MV-4-11 (cell line): ENCODE data around the gene STMN1.

Source experiments
- DNase-seq: peaks from one replicate; lab custom pipeline; 2025; lab: John Stamatoyannopoulos, UW

Gene STMN1

GRCh38 chr1:25922056-25922970 lies 16.1 kb upstream of the STMN1 start:
- peak; percentile 66 for DNase-seq

DNA sequence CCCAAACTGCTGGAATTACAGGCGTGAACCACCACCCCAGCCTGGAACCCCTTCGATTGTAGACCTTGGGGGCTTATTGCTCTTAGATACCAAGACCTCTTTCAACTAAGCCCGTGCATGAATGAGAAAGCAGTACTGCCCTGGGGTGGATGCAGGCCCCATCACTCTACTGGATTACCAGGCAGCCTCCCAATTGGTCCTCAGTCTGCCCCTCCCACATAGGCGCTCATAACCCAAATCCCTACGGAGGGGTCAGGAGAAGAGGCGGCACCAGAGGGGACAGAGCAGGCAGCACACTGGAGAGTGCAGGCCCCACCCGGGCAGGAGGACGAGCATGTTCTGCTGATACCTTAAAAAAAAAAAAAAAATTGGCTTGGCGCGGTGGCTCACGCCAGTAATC lies 12.4 kb upstream of the STMN1 start:
- DNase-seq, result no peak

GRCh38 chr1:25917996-25918395 lies 11.8 kb upstream of the STMN1 start:
- no peak for DNase-seq

GRCh38 chr1:25916460-25916859 lies 10.2 kb upstream of the STMN1 start:
- DNase-seq, result no peak

DNA sequence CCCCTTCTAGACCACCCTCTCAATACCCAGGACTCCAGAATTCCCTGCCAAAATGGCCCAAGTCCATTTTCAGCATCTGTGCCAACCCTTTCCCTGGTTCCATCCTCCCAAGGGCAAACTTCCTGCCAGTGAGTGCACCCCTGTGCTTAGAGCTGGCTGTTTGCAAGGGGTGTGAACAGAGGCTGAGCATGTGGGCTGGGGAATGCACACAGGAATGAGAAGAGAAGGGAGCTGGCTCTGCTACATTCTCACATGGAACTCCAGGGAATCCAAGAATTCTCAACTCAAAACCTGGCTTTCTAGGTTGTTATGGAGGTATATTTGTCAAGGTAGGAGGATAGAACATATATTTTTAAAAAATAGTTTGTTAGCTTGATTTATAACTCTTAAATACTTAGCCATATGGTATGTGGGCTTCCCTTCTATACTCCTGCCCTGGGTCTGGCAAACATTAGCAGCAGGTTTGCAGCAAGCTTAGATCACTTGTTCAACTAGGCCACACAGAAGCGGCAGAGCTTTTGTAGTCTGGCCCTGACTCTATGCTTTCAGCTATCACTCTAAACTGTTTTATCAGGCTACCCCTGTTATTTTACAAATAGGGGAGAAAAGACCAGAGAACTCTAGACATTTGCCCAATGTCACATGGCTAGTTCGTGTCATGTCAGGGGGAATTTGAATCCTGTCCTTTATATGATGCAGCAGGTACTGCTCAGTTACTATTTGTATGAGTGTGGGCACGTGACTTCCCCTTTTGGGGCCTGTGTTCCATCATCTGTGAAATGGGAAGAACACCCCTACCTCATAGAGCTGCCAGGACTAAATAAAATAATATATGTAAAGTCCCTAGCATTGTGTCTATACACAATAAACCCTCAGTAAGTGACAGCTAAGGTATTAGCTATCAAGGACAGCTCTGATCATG lies 8.1 kb upstream of the STMN1 start:
- no peak for DNase-seq

GRCh38 chr1:25913206-25913605 lies 7.0 kb upstream of the STMN1 start:
- no peak for DNase-seq

DNA sequence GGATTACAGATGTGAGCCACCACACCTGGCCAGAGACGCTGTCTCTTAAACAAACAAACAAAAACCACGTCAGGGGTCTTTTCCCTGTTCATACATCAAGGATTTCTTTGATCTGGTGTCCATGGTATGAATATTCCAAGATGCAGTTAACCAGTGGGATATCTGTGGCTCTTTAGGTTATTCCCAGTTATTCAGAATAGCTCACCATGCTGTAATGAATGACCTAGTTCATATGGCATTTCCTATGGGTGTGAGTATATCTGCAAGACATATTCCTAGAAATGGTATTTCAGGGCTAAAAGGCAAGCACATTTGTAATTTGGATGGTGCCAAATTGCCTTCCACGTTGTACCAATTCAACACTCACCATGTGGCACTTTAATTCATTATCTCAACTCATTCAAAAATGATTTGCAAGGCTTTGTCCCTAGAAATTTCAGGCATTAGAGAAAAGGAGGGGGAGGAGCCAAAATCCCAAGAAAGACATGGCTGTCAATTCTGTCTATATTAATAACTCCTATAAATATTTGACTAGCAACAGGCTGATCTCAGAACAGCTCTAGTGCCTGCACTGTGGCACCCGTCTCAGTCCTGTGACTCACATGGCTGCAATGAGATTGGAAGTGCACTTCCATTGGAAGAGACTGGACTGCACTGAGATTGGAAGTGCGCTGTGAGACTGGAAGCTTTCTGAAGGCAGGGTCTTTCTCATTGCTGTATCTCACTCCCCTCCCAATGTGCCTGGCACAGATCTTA lies 6.0 kb upstream of the STMN1 start:
- DNase-seq, result no peak

GRCh38 chr1:25911162-25911561 lies 4.9 kb upstream of the STMN1 start:
- DNase-seq, result no peak

DNA sequence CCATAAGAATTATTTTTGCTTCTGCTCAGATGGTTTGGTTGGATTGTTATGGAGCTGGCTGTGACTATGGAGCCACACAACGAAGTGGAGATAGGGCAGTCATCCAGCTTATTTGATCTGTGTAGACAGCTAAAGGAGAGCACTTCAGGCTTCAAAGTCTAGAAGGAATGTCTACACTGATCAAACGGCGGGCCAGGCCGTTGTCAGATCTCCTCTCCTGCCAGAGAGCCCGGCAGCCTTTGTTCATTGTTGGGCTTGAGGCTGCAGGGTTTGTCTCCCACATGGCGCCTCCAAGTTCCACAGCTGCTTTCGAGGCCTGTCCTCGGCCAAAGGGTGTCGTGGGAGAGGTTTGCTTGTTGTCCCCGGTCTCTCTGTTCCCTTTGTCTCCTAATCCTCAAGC lies 2.8 kb upstream of the STMN1 start:
- no peak for DNase-seq

GRCh38 chr1:25908161-25908560 lies 1.9 kb upstream of the STMN1 start:
- DNase-seq, result no peak

GRCh38 chr1:25907601-25908000 lies 1.4 kb upstream of the STMN1 start:
- DNase-seq, result no peak

- no peak for DNase-seq
Observed at GRCh38 chr1:25906644-25907300, 553 bp upstream of the STMN1 start.

DNA sequence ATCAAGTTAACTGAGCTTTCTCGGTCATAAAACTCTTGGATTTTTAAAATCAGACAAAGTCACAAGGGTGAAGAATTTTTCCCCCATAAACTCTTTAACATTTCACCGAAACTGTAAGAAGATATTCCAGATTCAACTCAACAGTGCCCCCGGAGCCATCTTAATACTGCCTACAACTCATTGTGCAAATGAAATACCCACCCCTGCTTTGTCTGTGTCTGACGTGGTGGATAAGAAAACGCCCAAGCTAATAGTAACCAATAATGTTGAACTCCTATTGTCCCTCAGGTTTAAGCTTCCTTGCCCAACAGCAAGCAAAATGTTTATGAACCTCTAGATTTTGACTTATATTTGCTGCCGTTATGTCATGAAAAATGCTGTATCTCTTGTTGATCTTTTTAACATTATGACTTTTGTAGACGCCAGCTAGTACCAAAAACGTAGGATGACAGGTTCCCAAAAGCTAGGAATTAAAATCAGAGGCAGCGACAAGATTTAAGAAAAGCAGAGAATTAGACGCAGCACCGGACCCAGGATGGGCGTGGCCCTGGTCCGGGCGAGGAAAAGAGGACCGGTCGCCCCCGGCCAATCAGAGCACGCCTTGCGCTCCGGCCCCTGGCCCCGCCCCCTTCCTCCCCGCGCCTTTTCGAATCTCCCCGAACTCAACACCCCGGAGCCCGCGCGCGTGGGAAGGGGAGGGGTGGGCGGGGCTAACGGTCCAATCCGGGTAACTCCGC lies 1.1 kb downstream of the STMN1 start:
- peak; percentile 88 for DNase-seq

DNA sequence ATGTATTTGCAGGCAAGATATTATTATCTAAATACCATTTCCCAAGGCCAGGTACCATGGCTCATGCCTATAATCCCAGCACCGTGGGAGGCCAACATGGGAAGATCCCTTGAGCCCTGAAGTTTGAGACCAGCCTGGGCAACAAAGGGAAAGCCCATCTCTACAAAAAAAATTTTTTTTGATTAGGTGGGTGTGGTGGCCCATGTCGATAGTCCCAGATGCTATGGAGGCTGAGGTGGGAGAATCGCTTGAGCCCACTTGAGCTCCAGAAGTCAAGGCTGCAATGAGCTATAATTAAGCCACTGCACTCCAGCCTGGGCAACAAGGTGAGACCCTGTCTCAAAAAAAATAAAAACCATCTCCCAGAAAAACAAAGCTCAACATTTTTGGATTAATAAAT lies 2.2 kb downstream of the STMN1 start:
- no peak for DNase-seq

- DNase-seq, result no peak
Observed at GRCh38 chr1:25902462-25902861, 3.8 kb downstream of the STMN1 start.

DNA sequence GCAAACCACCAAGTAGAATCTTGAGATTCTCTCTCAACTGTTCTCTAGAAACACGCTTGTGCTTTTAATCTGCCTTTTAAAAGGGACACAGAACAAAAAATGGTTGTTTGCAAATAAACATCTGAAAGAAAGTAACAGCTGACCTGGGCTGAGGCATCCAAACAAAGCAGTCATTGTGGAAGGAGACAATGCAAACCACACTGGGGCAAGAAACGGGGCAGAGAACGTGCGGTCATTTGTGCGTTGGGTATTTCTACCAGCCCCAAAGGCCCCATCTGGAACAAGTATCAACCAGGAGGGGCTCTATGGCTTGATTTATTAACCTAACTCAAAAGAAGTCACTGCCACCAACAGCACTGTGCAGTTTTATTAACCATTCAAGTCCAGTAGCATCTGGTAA lies 6.0 kb downstream of the STMN1 start:
- DNase-seq, result no peak

DNA sequence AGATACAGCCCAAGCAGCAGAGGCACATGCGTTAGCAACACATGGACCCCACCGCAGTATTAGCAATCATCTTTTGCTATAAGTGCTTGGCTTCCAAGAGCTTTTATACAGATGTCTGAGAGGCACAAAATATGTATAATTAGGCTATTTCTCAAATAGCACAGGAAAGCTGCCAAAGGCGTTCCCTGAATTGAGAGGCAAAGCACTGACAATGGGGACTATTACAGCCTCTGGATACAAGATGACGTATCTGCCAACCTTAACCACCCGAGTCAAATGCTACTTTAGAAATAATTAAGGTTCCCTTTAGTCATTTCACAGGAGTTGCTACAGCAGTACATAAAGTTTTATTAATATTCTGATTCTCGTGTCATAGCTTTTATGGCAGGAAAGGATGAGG lies 6.4 kb downstream of the STMN1 start:
- DNase-seq, result no peak

DNA sequence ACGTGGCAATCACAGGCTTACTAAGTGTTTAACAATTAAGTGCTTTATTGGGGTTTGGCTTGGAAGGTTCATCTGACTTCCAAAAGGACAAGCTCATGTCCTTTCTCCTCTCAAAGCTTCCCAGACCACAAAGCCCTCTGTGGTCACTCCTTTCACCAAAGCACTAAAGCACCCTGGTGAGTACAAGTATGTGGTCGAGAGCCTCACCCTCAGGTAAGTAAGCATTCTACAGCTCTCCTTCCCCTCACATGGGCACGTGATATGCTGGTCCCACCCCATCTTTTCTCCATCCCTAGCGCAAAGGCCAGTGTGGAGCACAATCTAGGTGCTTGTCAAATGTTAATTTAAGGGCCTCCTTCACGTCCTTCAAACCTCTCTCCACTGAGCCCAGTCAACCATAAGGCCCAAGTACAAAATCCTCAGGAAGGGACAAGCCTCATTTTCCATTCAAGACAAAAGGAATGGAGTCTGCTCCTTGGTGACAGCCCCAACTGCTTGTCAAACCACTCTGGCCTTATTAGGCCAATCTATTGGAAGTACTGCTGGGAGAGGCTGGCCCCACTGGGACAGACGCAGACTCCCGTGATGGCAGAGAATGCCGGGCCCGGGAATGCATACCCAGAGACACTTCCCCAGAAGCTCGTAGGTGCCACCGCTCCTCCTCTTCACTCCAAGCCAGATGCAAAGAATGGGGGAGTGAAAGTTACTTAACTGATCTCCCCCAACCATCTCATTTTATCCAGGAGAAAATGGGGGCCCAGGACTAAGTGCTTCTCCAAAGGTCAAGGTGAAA lies 7.8 kb downstream of the STMN1 start:
- peak; percentile 15 for DNase-seq

- no peak for DNase-seq
Observed at GRCh38 chr1:25897754-25898153, 8.5 kb downstream of the STMN1 start.

- DNase-seq, result no peak
Observed at GRCh38 chr1:25896266-25896665, 10.0 kb downstream of the STMN1 start.
